ENCODE results near the gene NCBP1.
"Not testable (repeated sequence)": the region's sequence is repeated elsewhere in the genome, so short reads cannot be mapped to it uniquely, and the experiment has no call there.

Gene NCBP1

DNA sequence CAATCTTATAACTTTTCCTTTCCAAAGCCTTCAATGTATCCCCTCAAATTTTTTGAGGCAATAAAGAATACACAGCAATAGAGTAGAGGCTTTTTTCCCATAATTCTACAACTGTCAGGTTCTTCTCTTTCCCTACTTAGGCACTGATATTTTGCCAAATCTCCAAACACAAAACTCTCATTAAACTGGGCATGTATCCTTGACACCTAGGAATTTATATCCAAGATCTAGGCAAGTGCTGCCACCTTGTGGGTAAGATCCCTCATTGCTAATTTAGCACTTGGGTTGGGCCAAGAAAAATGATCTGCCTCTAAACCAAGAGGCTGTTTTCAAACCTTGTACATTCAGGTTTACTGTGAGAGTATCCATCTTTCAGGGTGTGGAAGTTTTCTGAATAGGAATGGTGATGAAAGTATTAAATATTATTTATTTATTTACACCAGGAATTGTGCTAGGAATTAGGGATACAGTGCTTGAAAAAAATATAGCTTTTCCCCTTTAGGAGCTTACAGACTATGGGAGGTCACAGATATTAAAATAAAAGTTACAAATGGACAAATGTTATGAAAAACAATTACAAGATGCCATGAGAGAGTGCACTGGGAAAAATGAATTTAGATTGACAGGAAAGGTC is 18.1 kb upstream of the NCBP1 start:
- TF ChIP-seq, protein P1, sequence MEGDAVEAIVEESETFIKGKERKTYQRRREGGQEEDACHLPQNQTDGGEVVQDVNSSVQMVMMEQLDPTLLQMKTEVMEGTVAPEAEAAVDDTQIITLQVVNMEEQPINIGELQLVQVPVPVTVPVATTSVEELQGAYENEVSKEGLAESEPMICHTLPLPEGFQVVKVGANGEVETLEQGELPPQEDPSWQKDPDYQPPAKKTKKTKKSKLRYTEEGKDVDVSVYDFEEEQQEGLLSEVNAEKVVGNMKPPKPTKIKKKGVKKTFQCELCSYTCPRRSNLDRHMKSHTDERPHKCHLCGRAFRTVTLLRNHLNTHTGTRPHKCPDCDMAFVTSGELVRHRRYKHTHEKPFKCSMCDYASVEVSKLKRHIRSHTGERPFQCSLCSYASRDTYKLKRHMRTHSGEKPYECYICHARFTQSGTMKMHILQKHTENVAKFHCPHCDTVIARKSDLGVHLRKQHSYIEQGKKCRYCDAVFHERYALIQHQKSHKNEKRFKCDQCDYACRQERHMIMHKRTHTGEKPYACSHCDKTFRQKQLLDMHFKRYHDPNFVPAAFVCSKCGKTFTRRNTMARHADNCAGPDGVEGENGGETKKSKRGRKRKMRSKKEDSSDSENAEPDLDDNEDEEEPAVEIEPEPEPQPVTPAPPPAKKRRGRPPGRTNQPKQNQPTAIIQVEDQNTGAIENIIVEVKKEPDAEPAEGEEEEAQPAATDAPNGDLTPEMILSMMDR (conservative IDR thresholded peaks at IDR 0.05; ENCODE audit: low read depth, low read length) = peak; percentile 89
- H3K4me3 ChIP-seq (ENCODE audit: low read length) = no peak overlapping the region
- peak; percentile 18 for DNase-seq (ENCODE audit: low read depth)

DNA sequence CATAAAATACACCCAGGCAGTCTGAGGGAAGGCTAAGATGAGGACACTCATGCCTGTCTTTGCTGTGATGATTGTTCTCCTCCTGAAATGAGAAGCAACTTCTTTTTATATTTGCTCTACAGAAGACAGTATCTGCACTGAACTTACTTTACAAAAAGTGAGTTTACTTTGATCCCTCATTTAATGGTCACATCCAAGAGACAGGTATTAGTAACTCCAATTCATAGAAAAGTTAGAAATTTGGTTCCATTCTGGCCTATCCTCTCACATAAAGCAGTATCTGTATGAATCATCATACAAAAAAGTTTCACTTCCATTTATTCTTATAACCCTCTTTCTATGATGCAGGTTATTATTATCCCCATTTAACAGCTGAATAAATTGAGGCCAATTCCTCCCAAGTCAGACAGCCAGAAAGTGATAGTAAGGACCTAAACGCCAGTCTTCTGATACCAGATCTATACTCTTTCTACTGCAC is 15.6 kb upstream of the NCBP1 start:
- no peak overlapping the region for H3K4me3 ChIP-seq (ENCODE audit: low read length)
- no peak for DNase-seq (ENCODE audit: low read depth)
- TF ChIP-seq, protein P1 (conservative IDR thresholded peaks at IDR 0.05; ENCODE audit: low read depth, low read length) = no peak

DNA sequence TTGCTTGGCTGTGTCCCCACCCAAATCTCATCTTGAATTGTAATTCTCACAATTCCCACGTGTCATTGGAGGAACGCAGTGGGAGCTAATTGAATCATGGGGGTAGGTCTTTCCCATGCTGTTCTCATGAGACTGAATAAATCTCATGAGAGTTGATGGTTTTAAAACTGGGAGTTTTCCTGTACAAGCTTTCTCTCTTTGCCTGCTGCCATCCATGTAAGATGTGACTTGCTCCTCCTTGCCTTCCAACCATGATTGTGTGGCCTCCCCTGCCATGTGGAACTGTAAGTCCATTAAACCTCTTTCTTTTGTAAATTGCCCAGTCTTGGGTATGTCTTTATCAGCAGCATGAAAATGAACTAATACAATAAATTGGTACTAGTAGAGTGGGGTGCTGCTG is 13.6 kb upstream of the NCBP1 start:
- not testable (repeated sequence) for H3K4me3 ChIP-seq (ENCODE audit: low read length); DNase-seq (ENCODE audit: low read depth)

DNA sequence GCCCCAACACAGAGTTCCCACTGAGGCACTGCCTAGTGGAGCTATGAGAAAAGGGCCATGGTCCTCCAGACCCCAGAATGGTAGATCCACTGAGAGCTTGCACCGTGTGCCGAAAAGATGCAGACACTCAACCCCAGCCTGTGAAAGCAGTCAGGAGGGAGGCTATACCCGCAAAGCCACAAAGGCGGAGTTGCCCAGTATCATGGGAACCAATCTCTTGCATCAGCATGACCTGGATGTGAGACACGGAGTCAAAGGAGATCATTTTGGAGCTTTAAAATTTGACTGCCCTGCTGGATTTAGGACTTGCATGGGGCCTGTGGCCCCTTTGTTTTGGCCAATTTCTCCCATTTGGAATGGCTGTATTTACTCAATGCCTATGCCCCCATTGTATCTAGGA is 11.1 kb upstream of the NCBP1 start:
- not testable (repeated sequence) for DNase-seq (ENCODE audit: low read depth); H3K4me3 ChIP-seq (ENCODE audit: low read length)

DNA sequence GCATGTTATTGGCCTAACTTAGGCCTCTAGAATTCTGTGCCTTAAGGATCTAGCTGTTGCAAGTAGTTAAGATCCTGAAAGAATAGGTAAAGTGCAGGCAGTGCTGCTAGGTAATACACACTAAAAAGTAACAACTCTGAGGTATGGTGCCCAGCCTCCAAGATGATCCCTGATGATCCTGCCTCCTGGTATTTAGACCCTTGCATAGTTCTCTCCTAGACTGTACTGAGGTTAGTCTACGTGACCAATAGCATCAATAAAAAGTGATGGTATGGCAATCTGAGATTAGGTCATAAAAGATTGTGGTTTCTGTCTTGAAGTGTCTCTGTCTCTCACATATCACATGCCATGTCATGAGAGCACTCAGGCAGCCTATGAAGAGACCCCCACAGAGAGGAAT is 9.7 kb upstream of the NCBP1 start:
- H3K4me3 ChIP-seq (ENCODE audit: low read length) = no peak overlapping the region
- TF ChIP-seq, protein P1 (conservative IDR thresholded peaks at IDR 0.05; ENCODE audit: low read depth, low read length) = no peak
- no peak for DNase-seq (ENCODE audit: low read depth)

DNA sequence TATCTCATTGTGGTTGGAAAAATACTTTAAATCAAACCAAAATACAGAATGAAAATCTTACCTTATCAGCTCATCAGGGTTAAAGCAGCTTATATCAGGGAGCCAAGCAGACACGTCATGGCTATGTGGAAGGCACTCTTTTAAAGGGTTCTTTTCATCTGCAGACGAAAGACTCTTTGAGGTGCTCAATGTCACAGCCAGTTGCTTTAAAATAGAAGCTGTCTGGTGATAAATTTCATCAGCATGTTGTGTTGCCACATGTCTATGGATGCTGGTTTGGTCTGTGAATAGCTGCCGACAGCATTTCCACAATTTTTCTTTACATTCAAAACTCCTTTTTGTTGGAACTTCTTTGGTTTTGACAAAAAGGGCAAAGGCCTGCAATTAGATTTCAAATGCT is 8.0 kb upstream of the NCBP1 start:
- no peak overlapping the region for H3K4me3 ChIP-seq (ENCODE audit: low read length)
- no peak for DNase-seq (ENCODE audit: low read depth)
- TF ChIP-seq, protein P1 (conservative IDR thresholded peaks at IDR 0.05; ENCODE audit: low read depth, low read length) = no peak

DNA sequence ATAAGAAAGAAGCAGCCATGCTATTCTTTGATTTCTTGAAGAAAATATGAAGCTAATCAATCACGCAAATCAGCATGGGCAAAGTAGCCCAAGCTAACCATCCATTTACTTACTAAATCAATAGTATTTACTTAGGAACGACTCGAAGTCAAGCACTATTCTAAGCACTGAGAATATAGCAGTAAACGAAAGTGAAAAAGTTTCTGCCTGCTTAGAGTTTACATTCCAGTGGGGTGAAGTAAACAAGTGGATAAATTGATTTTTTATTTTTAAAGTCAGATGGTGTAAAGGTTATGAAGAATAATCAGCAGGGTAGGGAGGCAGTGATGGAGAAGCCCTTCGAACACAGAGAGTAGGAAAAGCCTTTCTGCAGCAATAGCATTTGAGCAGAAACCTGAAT is 6.0 kb upstream of the NCBP1 start:
- TF ChIP-seq, protein P1 (conservative IDR thresholded peaks at IDR 0.05; ENCODE audit: low read depth, low read length) = no peak
- no peak for DNase-seq (ENCODE audit: low read depth)
- no peak overlapping the region for H3K4me3 ChIP-seq (ENCODE audit: low read length)

DNA sequence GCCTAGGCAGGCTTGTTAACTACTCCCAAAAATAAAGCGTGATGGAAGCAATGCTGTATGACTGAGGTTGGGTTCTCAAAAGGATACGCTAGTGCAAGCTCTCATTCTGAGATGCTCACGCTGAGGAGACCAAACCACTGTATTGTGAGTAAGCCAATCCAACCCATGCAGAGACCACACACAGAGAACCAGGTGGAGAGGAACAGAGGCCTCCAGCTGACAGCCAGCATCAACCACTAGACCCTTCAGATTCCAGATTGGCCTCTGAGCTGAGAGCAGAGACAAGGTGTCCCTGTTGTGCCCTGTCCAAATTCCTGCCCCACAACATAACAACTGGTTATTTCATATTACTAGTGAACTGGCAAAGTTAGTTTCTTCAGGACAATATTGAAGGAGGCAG is 5.0 kb upstream of the NCBP1 start:
- DNase-seq (ENCODE audit: low read depth) = no peak
- no peak overlapping the region for H3K4me3 ChIP-seq (ENCODE audit: low read length)
- TF ChIP-seq, protein P1 (conservative IDR thresholded peaks at IDR 0.05; ENCODE audit: low read depth, low read length) = no peak

Measured in retinal pigment epithelial cell (primary cell).